B cell (primary cell): ENCODE measurements around the gene ZNF148. TPM values are rescaled to one million over a fixed set of nuclear protein-coding genes. Genes with fewer than 3 reads are reported as not detected.

Source experiments
- ATAC-seq: fragments of 200-7000 bp; cut with Tn5 transposase; one replicate; pipeline ENCODE4 v1.10.0; 2021; ENCODE audit warnings: low read depth, mild to moderate bottlenecking, moderate number of reproducible peaks, moderate library complexity
- CTCF ChIA-PET: fragments of 350-600 bp; sonication (Branson Sonifier 250); formaldehyde crosslinking; loops from one replicate; lab custom pipeline; 2021; ENCODE audit warnings: antibody characterized with exemption, inconsistent platforms; lab: Charles Lee
- POLR2A ChIA-PET: fragments of 350-600 bp; sonication (Branson Sonifier 250); formaldehyde crosslinking; loops from one replicate; lab custom pipeline; 2021; ENCODE audit warnings: antibody characterized with exemption; lab: Charles Lee
- DNase-seq: peaks from one replicate; pipeline ENCODE4 v3.0.0; 2013
- H2AFZ ChIP-seq: 2 replicates; pipeline ENCODE4 v1.6.1; 2012; ENCODE audit warnings: mild to moderate bottlenecking, low read depth, low read length; ENCODE audit not compliant: insufficient read depth, poor library complexity, severe bottlenecking
- H3K27ac ChIP-seq, 2 donors: 1 replicate in 1 of 2; 2 replicates in 1 of 2; pipeline ENCODE4 v1.5.1; 2012 to 2013; ENCODE audit warnings: low read length in 2 of 2, mild to moderate bottlenecking in 2 of 2, moderate library complexity in 1 of 2
- H3K27me3 ChIP-seq, 4 experiments: fragments of 200-600 bp in 1 of 4; sonication (generic) in 1 of 4; replicated peaks in 1 of 4; 1 replicate in 2 of 4; 2 replicates in 2 of 4; pipeline versions ENCODE4 v1.6.1 to v1.7.0; 2013 to 2016; ENCODE audit warnings: low read length in 3 of 4, mild to moderate bottlenecking in 2 of 4, mixed read lengths in 1 of 4, moderate library complexity in 1 of 4; ENCODE audit not compliant: insufficient read depth in 4 of 4, control insufficient read depth in 3 of 4; ENCODE audit errors: control extremely low read depth in 1 of 4
- H3K36me3 ChIP-seq, 2 experiments: replicated peaks in 1 of 2; 1 replicate in 1 of 2; 2 replicates in 1 of 2; pipeline versions ENCODE4 v1.6.1 to v1.7.1; 2013; ENCODE audit warnings: low read length in 1 of 2; ENCODE audit not compliant: insufficient read depth in 2 of 2, control insufficient read depth in 1 of 2; ENCODE audit errors: control extremely low read depth in 1 of 2, extremely low read depth in 1 of 2
- H3K4me1 ChIP-seq, 2 donors: fragments of 200-600 bp in 1 of 2; sonication (generic) in 1 of 2; 1 replicate in 1 of 2; 2 replicates in 1 of 2; pipeline versions ENCODE4 v1.5.1 to v1.6.1; 2013 to 2017; ENCODE audit warnings: low read length in 2 of 2; ENCODE audit not compliant: control insufficient read depth in 2 of 2, insufficient read depth in 2 of 2
- H3K4me2 ChIP-seq: replicated peaks from 2 replicates; pipeline ENCODE3; 2012; ENCODE audit warnings: mild to moderate bottlenecking, low read depth, low read length; ENCODE audit not compliant: poor library complexity, severe bottlenecking
- H3K4me3 ChIP-seq, 5 experiments: fragments of 200-600 bp in 1 of 5; sonication (generic) in 1 of 5; 1 replicate in 3 of 5; 2 replicates in 2 of 5; pipeline versions ENCODE4 v1.5.1 to v1.7.0; 2011 to 2016; ENCODE audit warnings: low read length in 4 of 5, mild to moderate bottlenecking in 4 of 5, low read depth in 2 of 5, control low read depth in 1 of 5, moderate library complexity in 1 of 5; ENCODE audit not compliant: insufficient read depth in 1 of 5; ENCODE audit errors: control extremely low read depth in 1 of 5, extremely low read depth in 1 of 5
- H3K79me2 ChIP-seq: fragments of 200-600 bp; sonication (generic); one replicate; pipeline ENCODE4 v1.6.0; 2016; ENCODE audit warnings: low read length; ENCODE audit not compliant: control insufficient read depth, insufficient read depth
- H3K9ac ChIP-seq: fragments of 200-600 bp; sonication (generic); 2 replicates; pipeline ENCODE4 v1.6.1; 2017; ENCODE audit warnings: mild to moderate bottlenecking, low read length, moderate library complexity
- H3K9me3 ChIP-seq, 3 donors: one replicate each; pipeline versions ENCODE4 v1.6.1 to v1.7.1; 2013; ENCODE audit warnings: low read length in 2 of 3; ENCODE audit not compliant: control insufficient read depth in 2 of 3, insufficient read depth in 1 of 3; ENCODE audit errors: control extremely low read depth in 1 of 3
- H4K20me1 ChIP-seq: 2 replicates; pipeline ENCODE4 v1.6.0; 2012; ENCODE audit warnings: mild to moderate bottlenecking, low read length; ENCODE audit not compliant: insufficient read depth, control insufficient read depth, poor library complexity, severe bottlenecking
- H3K27ac Mint-ChIP-seq: one replicate; pipeline ENCODE4 v1.8.0; 2021; ENCODE audit warnings: mixed read lengths
- H3K27me3 Mint-ChIP-seq: one replicate; pipeline ENCODE4 v1.8.0; 2021; ENCODE audit warnings: mixed read lengths
- H3K4me1 Mint-ChIP-seq: one replicate; pipeline ENCODE4 v1.8.0; 2021; ENCODE audit warnings: mixed read lengths
- H3K4me3 Mint-ChIP-seq: one replicate; pipeline ENCODE4 v1.8.0; 2021; ENCODE audit warnings: mixed read lengths
- H3K9me3 Mint-ChIP-seq: one replicate; pipeline ENCODE4 v1.8.0; 2022; ENCODE audit warnings: mixed read lengths; ENCODE audit not compliant: insufficient read depth
- EZH2 ChIP-seq: IDR thresholded peaks from 2 replicates; pipeline ENCODE4 v1.6.1; 2012; ENCODE audit warnings: borderline replicate concordance, low read depth, mild to moderate bottlenecking, moderate library complexity, low read length; ENCODE audit not compliant: insufficient read depth, poor library complexity, severe bottlenecking
- WGBS: methylation state at CpG from one replicate; pipeline ENCODE4 v1.1.5; 2013; ENCODE audit warnings: missing lambda C conversion rate; ENCODE audit not compliant: insufficient coverage; 5-methylcytosine and 5-hydroxymethylcytosine counted together
- intact Hi-C: fragments of 100-400 bp; cut with micrococcal nuclease; formaldehyde crosslinking; loops from one replicate; pipeline ENCODE4 v1.10.0; 2022
- polyA plus RNA-seq: library from polyadenylated mRNA; depleted of rRNA; stranded (reverse); fragments of >200 nt; gene quantifications from 2 replicates; pipeline ENCODE4 v1.2.3, GENCODE V29; 2012
- total RNA-seq, 2 donors: library from RNA; stranded (reverse); fragments of 120-200 nt in 1 of 2; gene quantifications; 1 replicate in 1 of 2; 2 replicates in 1 of 2; pipeline versions ENCODE4 v1.2.3 to v1.2.4, GENCODE V29; 2013 to 2022
- TF ChIP-seq, protein P1 (sequence below): fragments of 200-600 bp; IDR thresholded peaks from one replicate; pipeline ENCODE4 v1.8.0; 2022; ENCODE audit warnings: antibody characterized with exemption, mild to moderate bottlenecking

Gene ZNF148
- total and polyA plus RNA-seq, 2 donors (not counting 1 experiment from before 2014, with no cell fraction given), result 8.1 to 71.5 TPM

GRCh38 chr3:125278155-125278554 is 97.0 kb downstream of the ZNF148 start:
- peaks cover 8% of the 10 kb centered on the region for H4K20me1 ChIP-seq
- DNase-seq (no peak), ATAC-seq (no peak)
- H3K4me2 ChIP-seq, result no peak overlapping the region
- no peaks in the 10 kb centered on the region for H3K9me3 ChIP-seq
- H3K27me3 ChIP-seq, result no peaks in the 10 kb centered on the region
- peaks cover 6% of the 10 kb centered on the region for H3K79me2 ChIP-seq
- Mint-ChIP-seq H3K27me3 (no peaks in the 10 kb centered on the region), H3K9me3 (no peaks in the 10 kb centered on the region), H3K4me3 (no peak overlapping the region), H3K27ac (no peak overlapping the region), H3K4me1 (no peaks in the 10 kb centered on the region)
- H3K4me3 ChIP-seq, result no peak overlapping the region
- CTCF ChIA-PET, result no interaction called here
- WGBS, result 97% methylated on average over 2 of the region's 2 CpGs
- H3K4me1 ChIP-seq, result no peaks in the 10 kb centered on the region
- TF ChIP-seq, protein P1, sequence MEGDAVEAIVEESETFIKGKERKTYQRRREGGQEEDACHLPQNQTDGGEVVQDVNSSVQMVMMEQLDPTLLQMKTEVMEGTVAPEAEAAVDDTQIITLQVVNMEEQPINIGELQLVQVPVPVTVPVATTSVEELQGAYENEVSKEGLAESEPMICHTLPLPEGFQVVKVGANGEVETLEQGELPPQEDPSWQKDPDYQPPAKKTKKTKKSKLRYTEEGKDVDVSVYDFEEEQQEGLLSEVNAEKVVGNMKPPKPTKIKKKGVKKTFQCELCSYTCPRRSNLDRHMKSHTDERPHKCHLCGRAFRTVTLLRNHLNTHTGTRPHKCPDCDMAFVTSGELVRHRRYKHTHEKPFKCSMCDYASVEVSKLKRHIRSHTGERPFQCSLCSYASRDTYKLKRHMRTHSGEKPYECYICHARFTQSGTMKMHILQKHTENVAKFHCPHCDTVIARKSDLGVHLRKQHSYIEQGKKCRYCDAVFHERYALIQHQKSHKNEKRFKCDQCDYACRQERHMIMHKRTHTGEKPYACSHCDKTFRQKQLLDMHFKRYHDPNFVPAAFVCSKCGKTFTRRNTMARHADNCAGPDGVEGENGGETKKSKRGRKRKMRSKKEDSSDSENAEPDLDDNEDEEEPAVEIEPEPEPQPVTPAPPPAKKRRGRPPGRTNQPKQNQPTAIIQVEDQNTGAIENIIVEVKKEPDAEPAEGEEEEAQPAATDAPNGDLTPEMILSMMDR, result no peak
- no peak for TF ChIP-seq EZH2
- no peak overlapping the region for H2AFZ ChIP-seq
- intact Hi-C loops, result no loop called here
- no peak overlapping the region for H3K27ac ChIP-seq
- H3K9ac ChIP-seq, result no peak overlapping the region
- peaks cover 0 to 32% of the 10 kb centered on the region in 2 experiments for H3K36me3 ChIP-seq
- POLR2A ChIA-PET, result no interaction called here

- no peak overlapping the region for H3K4me3 Mint-ChIP-seq
- CTCF ChIA-PET, result no interaction called here
- Histone ChIP-seq H3K9me3 (no peaks in the 10 kb centered on the region), H3K4me2 (no peak overlapping the region), H4K20me1 (no peaks in the 10 kb centered on the region), H3K79me2 (no peaks in the 10 kb centered on the region), H3K27me3 (no peaks in the 10 kb centered on the region), H3K4me3 (no peak overlapping the region), H3K27ac (no peak overlapping the region), H3K4me1 (no peaks in the 10 kb centered on the region), H2AFZ (no peak overlapping the region), H3K36me3 (peaks cover 6 to 20% of the 10 kb centered on the region in 2 experiments), H3K9ac (no peak overlapping the region)
- H3K27ac Mint-ChIP-seq, result no peak overlapping the region
- 90% methylated on average over 6 of the region's 7 CpGs for WGBS
- intact Hi-C loops, result no loop called here
- H3K4me1 Mint-ChIP-seq, result peaks cover 4% of the 10 kb centered on the region
- H3K9me3 Mint-ChIP-seq, result no peaks in the 10 kb centered on the region
- POLR2A ChIA-PET, result no interaction called here
- TF ChIP-seq, protein P1, result no peak
- TF ChIP-seq EZH2, result no peak
- no peak for DNase-seq
- H3K27me3 Mint-ChIP-seq, result no peaks in the 10 kb centered on the region
- ATAC-seq, result no peak
Observed at GRCh38 chr3:125271127-125271526, 104.0 kb downstream of the ZNF148 start.
